NCI-H345 treated with DMSO at 0.1 percent for 48 hours (cell line): ENCODE data around the gene NVL.
"Not testable (repeated sequence)": the region's sequence is repeated elsewhere in the genome, so short reads cannot be mapped to it uniquely, and the experiment has no call there.

Experiments
- DNase-seq: peaks from one replicate; lab custom pipeline; 2025; ENCODE audit not compliant: unreplicated experiment; lab: John Stamatoyannopoulos, UW

The NVL gene

GRCh38 chr1:224329842-224330753, at the start of gene NVL:
TSS of gene NVL (minus strand) at chr1:224330172. CDS start at chr1:224330127, 45 bp downstream.
- DNase-seq = peak; percentile 85

- no peak for DNase-seq
These were observed 49.1 kb upstream of the NVL start for GRCh38 chr1:224378855-224379631.

- no peak for DNase-seq
These were observed 47.7 kb upstream of the NVL start for GRCh38 chr1:224377676-224378006.

GRCh38 chr1:224375059-224375458, 45.1 kb upstream of the NVL start:
- no peak for DNase-seq

GRCh38 chr1:224373008-224373590, 43.1 kb upstream of the NVL start:
- no peak for DNase-seq

- no peak for DNase-seq
These were observed 38.4 kb upstream of the NVL start for GRCh38 chr1:224368409-224368808.

- no peak for DNase-seq
These were observed 29.2 kb upstream of the NVL start for GRCh38 chr1:224359207-224359606.

GRCh38 chr1:224358237-224358636, 28.3 kb upstream of the NVL start:
- no peak for DNase-seq

- DNase-seq = no peak
These were observed 27.7 kb upstream of the NVL start for GRCh38 chr1:224357626-224358124.

GRCh38 chr1:224356685-224357625, 27.0 kb upstream of the NVL start, which contains the start of gene CNIH4:
TSS of gene CNIH4 (plus strand) at chr1:224356879. CDS start at chr1:224356925, 46 bp downstream.
- DNase-seq = peak; percentile 92

- no peak for DNase-seq
These were observed 24.3 kb upstream of the NVL start for GRCh38 chr1:224353975-224354925.

- DNase-seq = not testable (repeated sequence)
These were observed 22.6 kb upstream of the NVL start for GRCh38 chr1:224352436-224353085.

- not testable (repeated sequence) for DNase-seq
These were observed 19.7 kb upstream of the NVL start for GRCh38 chr1:224349716-224350115.

GRCh38 chr1:224348137-224348536, 18.2 kb upstream of the NVL start:
- no peak for DNase-seq

GRCh38 chr1:224343679-224344078, 13.7 kb upstream of the NVL start:
- DNase-seq = no peak

GRCh38 chr1:224340453-224341384, 10.7 kb upstream of the NVL start:
- not testable (repeated sequence) for DNase-seq

GRCh38 chr1:224339442-224340033, 9.6 kb upstream of the NVL start:
- DNase-seq = no peak
